H1 (cell line): Measurements from ENCODE around the gene PCBD1. TPM values are rescaled to one million over a fixed set of nuclear protein-coding genes. Genes with fewer than 3 reads are reported as not detected.

Experiments used
- CTCF ChIA-PET: fragments of 300-600 bp; sonication (Branson Sonifier 250); formaldehyde crosslinking; loops from one replicate; lab custom pipeline; 2021; ENCODE audit not compliant: partially characterized antibody; lab: Charles Lee
- POLR2A ChIA-PET: fragments of 300-600 bp; sonication (Branson Sonifier 250); formaldehyde crosslinking; loops from one replicate; lab custom pipeline; 2021; ENCODE audit warnings: inconsistent platforms; ENCODE audit not compliant: partially characterized antibody; lab: Charles Lee
- DNase-seq, 2 experiments: peaks; one replicate each; pipeline versions ENCODE4 v3.0.0 to v3.0.0-alpha.2; 2010 to 2022; ENCODE audit warnings: low spot score in 2 of 2, low read depth in 1 of 2, mixed read lengths in 1 of 2
- FAIRE-seq: peaks from 2 replicates; lab custom pipeline; 2011; peaks lifted over from hg19 to GRCh38; lab: Jason Lieb, UNC
- H2AFZ ChIP-seq: 2 replicates; pipeline ENCODE4 v1.8.1; 2012; ENCODE audit warnings: low read length, inconsistent platforms
- H2AK5ac ChIP-seq: 2 replicates; pipeline ENCODE4 v1.6.1; 2013; ENCODE audit warnings: low read depth, low read length
- H2BK120ac ChIP-seq: replicated peaks from 2 replicates; pipeline ENCODE3; 2013; ENCODE audit warnings: low read depth, low read length, inconsistent platforms
- H2BK12ac ChIP-seq: 2 replicates; pipeline ENCODE4 v1.6.1; 2013; ENCODE audit warnings: low read depth, low read length
- H2BK15ac ChIP-seq: 2 replicates; pipeline ENCODE4 v1.6.1; 2013; ENCODE audit warnings: low read length
- H2BK20ac ChIP-seq: 2 replicates; pipeline ENCODE4 v1.6.1; 2013; ENCODE audit warnings: low read length
- H2BK5ac ChIP-seq: 2 replicates; pipeline ENCODE4 v1.6.1; 2013; ENCODE audit warnings: low read depth, low read length
- H3K14ac ChIP-seq: 2 replicates; pipeline ENCODE4 v1.6.1; 2013; ENCODE audit warnings: inconsistent platforms; ENCODE audit not compliant: insufficient read length
- H3K18ac ChIP-seq: 2 replicates; pipeline ENCODE4 v1.6.1; 2013; ENCODE audit warnings: low read length; ENCODE audit errors: extremely low read depth
- H3K23ac ChIP-seq: 2 replicates; pipeline ENCODE4 v1.6.1; 2013; ENCODE audit warnings: inconsistent platforms; ENCODE audit not compliant: insufficient read length
- H3K23me2 ChIP-seq: 2 replicates; pipeline ENCODE4 v1.6.1; 2013; ENCODE audit warnings: low read depth, low read length
- H3K27ac ChIP-seq: 2 replicates; pipeline ENCODE4 v1.6.1; 2011; ENCODE audit warnings: low read depth, low read length, inconsistent platforms
- H3K27me3 ChIP-seq, 4 experiments: replicated peaks in 1 of 4; 1 replicate in 1 of 4; 2 replicates in 3 of 4; pipeline versions ENCODE4 v1.6.1 to v1.8.1; 2011 to 2013; ENCODE audit warnings: low read length in 3 of 4, mild to moderate bottlenecking in 3 of 4, inconsistent platforms in 2 of 4, mixed read lengths in 2 of 4, moderate library complexity in 1 of 4; ENCODE audit not compliant: control insufficient read depth in 3 of 4, insufficient read depth in 3 of 4; ENCODE audit errors: extremely low read depth in 1 of 4
- H3K36me3 ChIP-seq, 4 experiments: 2 replicates each; pipeline versions ENCODE4 v1.6.1 to v1.8.1; 2011 to 2013; ENCODE audit warnings: mild to moderate bottlenecking in 4 of 4, low read length in 3 of 4, moderate library complexity in 2 of 4, control low read depth in 1 of 4, inconsistent platforms in 1 of 4; ENCODE audit not compliant: insufficient read depth in 4 of 4, control insufficient read depth in 2 of 4
- H3K4ac ChIP-seq: replicated peaks from 2 replicates; pipeline ENCODE3; 2013; ENCODE audit warnings: low read length, low read depth, mixed read lengths, inconsistent platforms; ENCODE audit not compliant: insufficient read length
- H3K4me1 ChIP-seq, 4 experiments: replicated peaks in 1 of 4; 1 replicate in 1 of 4; 2 replicates in 3 of 4; pipeline versions ENCODE4 v1.6.1 to v1.8.1; 2011 to 2013; ENCODE audit warnings: low read length in 3 of 4, inconsistent platforms in 2 of 4, mixed read lengths in 1 of 4; ENCODE audit not compliant: insufficient read depth in 4 of 4, control insufficient read depth in 3 of 4
- H3K4me2 ChIP-seq, 2 experiments: 2 replicates each; pipeline versions ENCODE4 v1.6.1 to v1.8.1; 2011 to 2013; ENCODE audit warnings: low read depth in 2 of 2, low read length in 2 of 2, control low read depth in 1 of 2, inconsistent platforms in 1 of 2, mild to moderate bottlenecking in 1 of 2; ENCODE audit not compliant: insufficient read depth in 1 of 2
- H3K4me3 ChIP-seq, 4 experiments: fragments of 200-600, 300-600 bp in 1 of 4; sonication (generic), shearing (Covaris generic), sonication (Bioruptor Twin) in 1 of 4; 2 replicates each; pipeline versions ENCODE4 v1.5.1 to v1.8.1; 2011 to 2016; ENCODE audit warnings: low read length in 4 of 4, low read depth in 3 of 4, control low read depth in 2 of 4, inconsistent platforms in 2 of 4, mild to moderate bottlenecking in 2 of 4, mixed read lengths in 1 of 4, moderate library complexity in 1 of 4; ENCODE audit not compliant: insufficient read depth in 2 of 4; ENCODE audit errors: extremely low read depth in 1 of 4
- H3K56ac ChIP-seq: replicated peaks from 2 replicates; pipeline ENCODE3; 2013; ENCODE audit warnings: low read depth, mild to moderate bottlenecking, mixed read lengths, low read length, inconsistent platforms; ENCODE audit not compliant: insufficient read length
- H3K79me1 ChIP-seq: 2 replicates; pipeline ENCODE4 v1.6.1; 2013; ENCODE audit warnings: low read depth, low read length, control low read depth
- H3K79me2 ChIP-seq, 2 experiments: 2 replicates each; pipeline versions ENCODE4 v1.6.1 to v1.8.1; 2012 to 2013; ENCODE audit warnings: low read length in 2 of 2, mild to moderate bottlenecking in 2 of 2, inconsistent platforms in 1 of 2; ENCODE audit not compliant: insufficient read depth in 2 of 2, control insufficient read depth in 1 of 2
- H3K9ac ChIP-seq, 4 experiments: replicated peaks in 1 of 4; 1 replicate in 1 of 4; 2 replicates in 3 of 4; pipeline versions ENCODE4 v1.6.1 to v1.8.1; 2011 to 2013; ENCODE audit warnings: low read depth in 3 of 4, low read length in 3 of 4, control low read depth in 2 of 4, mild to moderate bottlenecking in 2 of 4, moderate library complexity in 2 of 4, inconsistent platforms in 1 of 4; ENCODE audit errors: extremely low read depth in 1 of 4
- H3K9me3 ChIP-seq, 2 experiments: 2 replicates each; pipeline versions ENCODE4 v1.6.1 to v1.8.1; 2012 to 2013; ENCODE audit warnings: mild to moderate bottlenecking in 2 of 2, moderate library complexity in 2 of 2, control low read depth in 1 of 2, inconsistent platforms in 1 of 2, low read depth in 1 of 2, low read length in 1 of 2, mixed read lengths in 1 of 2; ENCODE audit not compliant: insufficient read depth in 2 of 2
- H4K20me1 ChIP-seq, 2 experiments: replicated peaks in 1 of 2; 2 replicates each; pipeline versions ENCODE3 to v1.8.1; 2011 to 2013; ENCODE audit warnings: inconsistent platforms in 2 of 2, low read length in 2 of 2, mild to moderate bottlenecking in 1 of 2; ENCODE audit not compliant: insufficient read depth in 2 of 2, control insufficient read depth in 1 of 2
- H4K5ac ChIP-seq: 2 replicates; pipeline ENCODE4 v1.6.1; 2013; ENCODE audit warnings: low read length, low read depth, mixed read lengths, inconsistent platforms; ENCODE audit not compliant: insufficient read length
- H4K8ac ChIP-seq: 2 replicates; pipeline ENCODE4 v1.8.0; 2013; ENCODE audit warnings: mild to moderate bottlenecking, moderate library complexity, low read length, inconsistent platforms; ENCODE audit not compliant: insufficient read depth; ENCODE audit errors: extremely low read depth
- H4K91ac ChIP-seq: replicated peaks from 2 replicates; pipeline ENCODE3; 2013; ENCODE audit warnings: low read length, mixed read lengths, inconsistent platforms; ENCODE audit not compliant: insufficient read length
- EP300 ChIP-seq, 2 experiments: IDR thresholded peaks; 1 replicate in 1 of 2; 2 replicates in 1 of 2; pipeline ENCODE4 v1.6.1; 2011 to 2012; ENCODE audit warnings: low read depth in 2 of 2, low read length in 2 of 2, mild to moderate bottlenecking in 2 of 2, borderline replicate concordance in 1 of 2, inconsistent platforms in 1 of 2, moderate library complexity in 1 of 2
- EZH2 ChIP-seq: fragments of 200-600 bp; sonication (generic); IDR thresholded peaks from 2 replicates; pipeline ENCODE4 v1.7.1; 2012; ENCODE audit warnings: low read depth, mild to moderate bottlenecking, moderate library complexity, low read length, inconsistent platforms; ENCODE audit not compliant: severe bottlenecking
- HDAC2 ChIP-seq, 2 experiments: fragments of 300-600 bp in 1 of 2; sonication (generic) in 1 of 2; IDR thresholded peaks; 2 replicates each; pipeline ENCODE4 v1.6.1; 2011 to 2012; ENCODE audit warnings: low read depth in 2 of 2, low read length in 2 of 2, mild to moderate bottlenecking in 2 of 2, moderate library complexity in 2 of 2, borderline replicate concordance in 1 of 2, inconsistent platforms in 1 of 2
- HDAC6 ChIP-seq: IDR thresholded peaks from one replicate; pipeline ENCODE4 v1.7.1; 2012; ENCODE audit warnings: low read depth, mild to moderate bottlenecking, inconsistent platforms, low read length, moderate library complexity
- KDM5A ChIP-seq: fragments of 200-600 bp; IDR thresholded peaks from 2 replicates; pipeline ENCODE4 v1.7.1; 2012; ENCODE audit warnings: mild to moderate bottlenecking, low read length, inconsistent platforms, mixed read lengths
- NANOG ChIP-seq: IDR thresholded peaks from 2 replicates; pipeline ENCODE4 v1.6.1; 2011; ENCODE audit warnings: low read length, low read depth, mild to moderate bottlenecking, inconsistent platforms; ENCODE audit not compliant: insufficient read depth, poor library complexity, severe bottlenecking
- POLR2A ChIP-seq, 2 experiments: IDR thresholded peaks; 1 replicate in 1 of 2; 2 replicates in 1 of 2; pipeline ENCODE4 v1.6.1; 2011; ENCODE audit warnings: low read depth in 2 of 2, low read length in 2 of 2, mild to moderate bottlenecking in 2 of 2; ENCODE audit errors: control extremely low read depth in 1 of 2
- RFX5 ChIP-seq: IDR thresholded peaks from 2 replicates; pipeline ENCODE4 v1.6.1; 2011; ENCODE audit warnings: low read depth, low read length, improper control_type of control experiment, borderline replicate concordance
- SIX5 ChIP-seq: IDR thresholded peaks from 2 replicates; pipeline ENCODE4 v1.6.1; 2011; ENCODE audit warnings: mild to moderate bottlenecking, low read depth, low read length
- TEAD4 ChIP-seq: IDR thresholded peaks from 2 replicates; pipeline ENCODE4 v1.6.1; 2012; ENCODE audit warnings: low read depth, low read length, inconsistent platforms, mixed read lengths
- USF2 ChIP-seq: IDR thresholded peaks from 2 replicates; pipeline ENCODE4 v1.6.1; 2011; ENCODE audit warnings: low read length, improper control_type of control experiment
- YY1 ChIP-seq: IDR thresholded peaks from 2 replicates; pipeline ENCODE4 v1.6.1; 2011; ENCODE audit warnings: low read depth, mild to moderate bottlenecking, low read length
- ZNF274 ChIP-seq: IDR thresholded peaks from 2 replicates; pipeline ENCODE4 v1.7.0; 2012; ENCODE audit warnings: low read length, borderline replicate concordance; ENCODE audit errors: extremely low read depth
- WGBS, 2 experiments: shearing (Covaris generic) in 1 of 2; methylation state at CpG; one replicate each; pipeline versions ENCODE4 v1.1.6 to v1.1.7; 2013 to 2015; ENCODE audit warnings: low lambda C conversion rate in 2 of 2, mixed read lengths in 2 of 2, inconsistent platforms in 1 of 2, low coverage in 1 of 2, missing lambda C conversion rate in 1 of 2; ENCODE audit not compliant: insufficient replicate concordance in 2 of 2, insufficient coverage in 1 of 2, insufficient read length in 1 of 2; ENCODE audit errors: extremely low coverage in 1 of 2, missing lambda C conversion rate in 1 of 2; 5-methylcytosine and 5-hydroxymethylcytosine counted together
- polyA plus RNA-seq, 7 experiments: library from polyadenylated mRNA; depleted of rRNA in 3 of 7; stranded (reverse) in 5 of 7; unstranded in 2 of 7; fragments of >200 nt in 5 of 7; fragments of 200-250 nt in 2 of 7; gene quantifications; 1 replicate in 5 of 7; 2 replicates in 1 of 7; 4 replicates in 1 of 7; pipeline versions ENCODE4 v1.2.1 to v1.2.3, GENCODE V29; 2011 to 2013; ENCODE audit warnings: missing spikeins in 2 of 7, mixed read lengths in 2 of 7
- total RNA-seq: library from RNA; stranded (reverse); fragmentation: NEBNext Ultra II Directional; extraction: Animal tissue kit (Norgen Biotek cat#: 25700); gene quantifications from 2 replicates; pipeline ENCODE4 v1.2.1, GENCODE V29; 2021

PCBD1 gene
- total and polyA plus RNA-seq, 2 of the 8 experiments (the other 6 are each of a cell fraction or from before 2014, with no cell fraction given), result 46.5 to 55.0 TPM

- DNase-seq, result no peak
- no peak overlapping the region for H3K14ac ChIP-seq
- no peak overlapping the region for H4K8ac ChIP-seq
- no peak for FAIRE-seq
- no peak overlapping the region for H3K9ac ChIP-seq
- H3K79me1 ChIP-seq, result peaks cover 13% of the 10 kb centered on the region
- H4K5ac ChIP-seq, result no peak overlapping the region
- no peak overlapping the region for H3K23ac ChIP-seq
- ChIA-PET CTCF (interaction anchor here (0.5 to 1.5 kb wide), 4 partner anchors 14 to 284 kb away, joined by 3 to 4 read pairs (median 3); no protein-coding TSS in a partner anchor), POLR2A (no interaction called here)
- H2BK5ac ChIP-seq, result no peak overlapping the region
- H3K4ac ChIP-seq, result no peak overlapping the region
- H4K91ac ChIP-seq, result no peak overlapping the region
- no peak overlapping the region for H3K56ac ChIP-seq
- H2AK5ac ChIP-seq, result no peak overlapping the region
- no peaks in the 10 kb centered on the region for H3K23me2 ChIP-seq
- no peak overlapping the region for H3K4me3 ChIP-seq
- WGBS, 2 experiments, result 87% methylated on average over 2 of the region's 2 CpGs; no CpG with 5 or more reads in 1 of the 2 experiments
- H3K79me2 ChIP-seq, result peaks cover 0 to 79% of the 10 kb centered on the region in 2 experiments; a peak in 3 of 4 replicates
- no peak overlapping the region for H2BK15ac ChIP-seq
- peaks cover 0 to 11% (median 1%) of the 10 kb centered on the region in 4 experiments; a peak in 1 of 8 replicates for H3K36me3 ChIP-seq
- H3K4me2 ChIP-seq, result no peak overlapping the region
- H2BK120ac ChIP-seq, result no peak overlapping the region
- no peaks in the 10 kb centered on the region for H3K4me1 ChIP-seq
- no peaks in the 10 kb centered on the region for H3K9me3 ChIP-seq
- no peak overlapping the region for H3K27ac ChIP-seq
- peaks cover 3 to 13% of the 10 kb centered on the region in 2 experiments for H4K20me1 ChIP-seq
- no peaks in the 10 kb centered on the region for H3K27me3 ChIP-seq
- H2AFZ ChIP-seq, result no peak overlapping the region
- H3K18ac ChIP-seq, result no peak overlapping the region
- H2BK12ac ChIP-seq, result no peak overlapping the region
- H2BK20ac ChIP-seq, result no peak overlapping the region
- TF ChIP-seq TEAD4 (no peak), RFX5 (no peak), EZH2 (no peak), EP300 (IDR thresholded peaks at IDR 0.05; ENCODE audit: borderline replicate concordance in 1 of 2, low read depth in 2 of 2, low read length in 2 of 2) (no peak), KDM5A (no peak), SIX5 (no peak), ZNF274 (no peak), YY1 (no peak), HDAC6 (no peak), HDAC2 (IDR thresholded peaks at IDR 0.05; ENCODE audit: borderline replicate concordance in 1 of 2, low read depth in 2 of 2, low read length in 2 of 2) (no peak), USF2 (no peak), POLR2A (IDR thresholded peaks at IDR 0.05; ENCODE audit: control extremely low read depth in 1 of 2, low read depth in 2 of 2, low read length in 2 of 2) (no peak), NANOG (no peak)
Measured at GRCh38 chr10:70833601-70834000, 54.8 kb downstream of the PCBD1 start.
